GM21423 (cell line): ENCODE data around the gene HMG20B.

Source experiments
- ATAC-seq: cut with Tn5 transposase; IDR thresholded peaks from one replicate; pipeline ENCODE4 v1.9.1; 2021; ENCODE audit warnings: mild to moderate bottlenecking, moderate library complexity; ENCODE audit not compliant: unreplicated experiment

HMG20B gene

GRCh38 chr19:3536429-3537100 lies 36.2 kb upstream of the HMG20B start:
- no peak for ATAC-seq

- no peak for ATAC-seq
These were observed 35.7 kb upstream of the HMG20B start for GRCh38 chr19:3537101-3537437.

- ATAC-seq = no peak
These were observed 35.1 kb upstream of the HMG20B start for GRCh38 chr19:3537438-3538240.

GRCh38 chr19:3538258-3538929 lies 34.4 kb upstream of the HMG20B start:
- ATAC-seq = no peak

GRCh38 chr19:3538965-3539755 lies 33.6 kb upstream of the HMG20B start, which contains the start of gene TEKTIP1:
TEKTIP1 (plus strand) TSS chr19:3539174; CDS start chr19:3539178, 4 bp downstream.
- ATAC-seq = no peak

- ATAC-seq = no peak
These were observed 33.0 kb upstream of the HMG20B start for GRCh38 chr19:3539756-3540118.

- no peak for ATAC-seq
These were observed 29.3 kb upstream of the HMG20B start for GRCh38 chr19:3543150-3544057.

GRCh38 chr19:3544058-3544376 lies 28.7 kb upstream of the HMG20B start:
- no peak for ATAC-seq

GRCh38 chr19:3544742-3545668 lies 27.7 kb upstream of the HMG20B start:
- no peak for ATAC-seq

GRCh38 chr19:3545669-3546034 lies 27.1 kb upstream of the HMG20B start:
- ATAC-seq = no peak

GRCh38 chr19:3546119-3546518 lies 26.6 kb upstream of the HMG20B start:
- no peak for ATAC-seq

GRCh38 chr19:3547301-3547731 lies 25.4 kb upstream of the HMG20B start:
- no peak for ATAC-seq

- ATAC-seq = no peak
These were observed 24.9 kb upstream of the HMG20B start for GRCh38 chr19:3547767-3548282.

- no peak for ATAC-seq
These were observed 24.1 kb upstream of the HMG20B start for GRCh38 chr19:3548606-3549005.

GRCh38 chr19:3549816-3550215 lies 22.9 kb upstream of the HMG20B start:
- ATAC-seq = no peak

- no peak for ATAC-seq
These were observed 21.6 kb upstream of the HMG20B start for GRCh38 chr19:3550947-3551791.

GRCh38 chr19:3551792-3552095 lies 21.0 kb upstream of the HMG20B start:
- ATAC-seq = no peak
